Stimulated activated CD8-positive, alpha-beta memory T cell treated with anti-CD3 and anti-CD28 coated beads, Interleukin-7, amount 100 ng/mL, for 1 hour (primary cell): ENCODE measurements around the gene FOXO3.
"Not testable (repeated sequence)": the region's sequence is repeated elsewhere in the genome, so short reads cannot be mapped to it uniquely, and the experiment has no call there.

Source experiments
- DNase-seq, 2 donors: peaks; one replicate each; pipeline ENCODE4 v3.0.0-alpha.2; 2020; ENCODE audit warnings: low read depth in 2 of 2

Gene FOXO3

GRCh38 chr6:108555399-108556052, 5.2 kb upstream of the FOXO3 start:
- no peak for DNase-seq

- DNase-seq = no peak
These were observed 4.5 kb upstream of the FOXO3 start for GRCh38 chr6:108556250-108556649.

- no peak for DNase-seq
These were observed 3.7 kb upstream of the FOXO3 start for GRCh38 chr6:108556866-108557493.

DNA sequence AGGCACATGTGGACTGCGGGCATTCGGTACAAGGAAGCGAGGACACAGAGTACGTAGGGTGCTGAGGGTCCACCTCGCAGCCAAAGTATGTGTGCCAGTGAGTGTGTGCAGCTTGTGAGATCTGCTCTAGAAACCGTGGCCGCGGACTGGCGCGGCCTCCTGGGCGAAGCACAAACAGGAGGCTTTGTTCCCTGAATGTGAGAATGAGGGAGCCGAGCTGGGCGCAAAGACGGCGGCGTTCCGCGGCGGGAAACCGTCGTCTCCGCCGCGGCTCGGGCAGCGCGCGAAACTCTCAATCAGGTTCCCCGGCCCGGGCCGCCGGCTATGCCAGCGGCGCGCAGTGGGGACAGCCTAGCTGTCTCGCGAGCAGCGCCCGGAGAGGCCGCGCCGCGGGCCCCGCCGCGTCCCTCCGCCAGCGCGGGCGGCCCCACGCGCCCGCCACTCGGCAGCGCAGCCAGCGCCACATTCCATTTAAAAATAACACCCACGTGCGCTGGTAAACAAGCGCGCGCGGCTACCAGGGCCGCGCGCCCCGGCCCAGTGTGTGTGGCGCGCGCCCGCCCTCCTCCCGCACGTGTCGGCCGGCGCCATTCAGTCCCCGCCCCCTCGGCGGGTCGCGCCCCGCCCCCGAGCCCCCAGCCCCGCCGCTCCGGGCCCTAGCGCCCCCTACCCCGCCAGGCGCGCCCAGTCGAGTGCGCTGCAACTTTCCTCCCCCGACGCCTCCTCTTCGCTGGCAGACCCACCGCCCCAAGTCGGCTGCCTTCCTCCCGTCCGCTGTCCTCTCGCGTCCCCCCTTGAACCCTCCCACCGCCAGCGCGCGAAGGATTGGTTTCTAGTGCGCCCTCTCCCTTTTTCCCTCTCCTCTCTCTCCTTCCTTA, 3.0 kb upstream of the FOXO3 start:
- DNase-seq = peak; percentile 58 to 60

- DNase-seq = peak; percentile 90 to 92
These were observed 2.2 kb upstream of the FOXO3 start for GRCh38 chr6:108558372-108559096.

DNA sequence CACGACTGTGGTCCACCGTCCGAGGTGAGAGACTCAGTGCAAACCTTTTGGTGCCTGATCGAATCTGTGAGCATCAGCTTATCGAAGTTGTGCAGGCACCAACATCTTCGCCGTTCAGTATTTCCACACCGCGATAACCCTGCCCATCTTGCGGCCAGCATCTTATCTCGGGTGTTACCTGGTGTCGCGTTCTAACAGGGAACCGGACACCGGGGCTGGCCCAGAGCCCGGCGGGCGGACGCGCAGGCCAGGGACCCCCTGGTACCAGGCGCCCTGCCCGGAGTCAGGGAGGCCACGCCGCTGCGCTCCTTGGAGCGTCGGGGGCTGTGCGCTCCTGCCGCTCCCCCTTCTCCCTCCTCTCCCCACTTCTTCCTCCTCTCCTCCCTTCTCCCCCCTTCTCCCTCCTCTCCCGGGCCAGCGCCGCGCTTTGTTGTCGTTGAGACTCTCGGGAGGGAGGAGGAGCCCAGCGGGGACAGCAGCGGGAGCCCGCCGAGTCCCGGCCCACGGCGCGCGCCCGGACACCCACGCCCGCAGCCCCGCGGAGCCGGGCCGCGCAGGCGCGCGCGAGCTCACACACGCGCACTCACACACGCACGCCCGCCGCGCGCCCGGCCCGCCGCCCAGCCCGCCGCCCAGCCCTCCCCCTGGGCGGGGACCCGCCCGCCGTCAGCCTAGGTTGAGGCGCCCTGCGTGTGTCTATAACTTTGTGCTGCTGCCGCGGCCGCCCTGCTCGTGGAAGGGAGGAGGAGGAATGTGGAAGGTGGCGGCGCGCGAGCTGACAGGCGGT, 1.4 kb upstream of the FOXO3 start:
- peak; percentile 68 to 69 for DNase-seq

GRCh38 chr6:108559884-108560462, 744 bp upstream of the FOXO3 start:
- peak in 1 of 2 donors; percentile 11 for DNase-seq

- DNase-seq = not testable (repeated sequence)
These were observed 561 bp downstream of the FOXO3 start for GRCh38 chr6:108561309-108561647.

DNA sequence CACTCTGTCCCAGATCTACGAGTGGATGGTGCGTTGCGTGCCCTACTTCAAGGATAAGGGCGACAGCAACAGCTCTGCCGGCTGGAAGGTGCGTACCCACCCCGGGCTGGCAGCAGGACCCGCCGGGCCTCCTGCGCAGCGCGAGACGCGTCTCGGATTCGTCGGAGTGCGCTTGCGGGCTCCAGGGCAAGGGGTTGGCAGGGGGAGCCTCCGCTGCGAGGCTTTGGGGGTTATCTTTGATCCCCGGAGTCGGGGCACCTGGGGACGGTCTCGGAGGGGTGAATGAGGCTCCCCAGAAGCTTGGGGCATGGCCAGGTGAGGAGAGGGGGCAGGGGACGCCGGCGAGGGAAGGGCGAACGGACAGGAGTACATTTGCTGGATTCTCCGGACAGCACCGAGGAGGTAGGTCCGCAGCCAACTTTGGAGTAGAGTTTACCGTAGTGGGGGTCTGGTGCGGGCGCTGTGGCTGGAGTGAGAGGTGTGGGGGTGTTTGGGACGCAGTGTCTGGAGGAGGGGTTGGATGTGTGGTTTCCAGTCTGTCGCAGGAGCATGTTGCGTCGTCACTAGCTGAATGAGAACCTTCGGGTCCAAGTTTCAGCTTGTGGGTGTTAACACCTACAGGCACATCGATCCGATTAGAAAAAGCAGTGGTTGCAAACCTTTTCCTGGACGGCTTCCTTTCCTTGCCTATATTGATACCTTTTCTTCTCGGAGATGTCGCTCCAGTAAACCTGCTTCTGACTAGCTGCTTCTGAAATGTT, 1.2 kb downstream of the FOXO3 start:
- DNase-seq = no peak

- DNase-seq = no peak
These were observed 1.8 kb downstream of the FOXO3 start for GRCh38 chr6:108562503-108562993.

DNA sequence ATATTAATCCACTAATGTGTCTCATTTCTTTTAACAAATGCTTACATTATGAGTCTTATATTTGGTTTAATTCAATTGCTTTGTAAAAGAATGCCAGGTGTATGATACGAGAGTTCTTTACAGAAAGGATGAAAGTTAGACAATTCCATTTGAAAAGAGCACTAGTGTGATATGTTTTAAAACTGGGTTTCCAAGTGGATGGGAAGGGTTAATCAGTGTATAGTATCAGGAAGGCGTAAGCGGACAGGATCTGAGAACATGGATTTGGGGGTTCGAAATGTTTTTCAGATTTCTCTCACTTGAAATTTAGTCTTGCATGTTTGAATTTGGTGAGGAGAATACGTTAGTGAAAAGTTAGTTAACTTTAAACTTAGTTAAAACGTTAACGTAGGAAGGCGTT, 2.6 kb downstream of the FOXO3 start:
- DNase-seq = no peak

DNA sequence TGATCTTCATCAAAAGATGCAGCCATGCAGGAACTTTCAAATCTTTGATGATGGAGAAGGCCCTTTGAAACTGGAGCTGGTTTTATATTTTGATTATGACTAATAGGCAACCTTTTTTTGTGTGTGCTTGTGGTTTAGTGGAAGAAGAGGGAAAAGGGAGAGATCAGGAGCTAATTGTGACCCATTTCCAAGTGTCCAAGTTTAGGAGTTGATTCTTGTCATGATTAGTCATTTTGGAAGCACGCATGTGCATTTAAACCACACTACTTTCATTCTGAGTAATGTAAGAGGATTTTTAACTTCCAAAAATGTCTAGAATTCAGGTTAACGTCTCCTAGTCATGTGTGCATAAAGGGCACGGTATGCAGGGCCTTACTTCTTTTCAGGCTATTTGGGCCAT, 3.5 kb downstream of the FOXO3 start:
- no peak for DNase-seq

DNA sequence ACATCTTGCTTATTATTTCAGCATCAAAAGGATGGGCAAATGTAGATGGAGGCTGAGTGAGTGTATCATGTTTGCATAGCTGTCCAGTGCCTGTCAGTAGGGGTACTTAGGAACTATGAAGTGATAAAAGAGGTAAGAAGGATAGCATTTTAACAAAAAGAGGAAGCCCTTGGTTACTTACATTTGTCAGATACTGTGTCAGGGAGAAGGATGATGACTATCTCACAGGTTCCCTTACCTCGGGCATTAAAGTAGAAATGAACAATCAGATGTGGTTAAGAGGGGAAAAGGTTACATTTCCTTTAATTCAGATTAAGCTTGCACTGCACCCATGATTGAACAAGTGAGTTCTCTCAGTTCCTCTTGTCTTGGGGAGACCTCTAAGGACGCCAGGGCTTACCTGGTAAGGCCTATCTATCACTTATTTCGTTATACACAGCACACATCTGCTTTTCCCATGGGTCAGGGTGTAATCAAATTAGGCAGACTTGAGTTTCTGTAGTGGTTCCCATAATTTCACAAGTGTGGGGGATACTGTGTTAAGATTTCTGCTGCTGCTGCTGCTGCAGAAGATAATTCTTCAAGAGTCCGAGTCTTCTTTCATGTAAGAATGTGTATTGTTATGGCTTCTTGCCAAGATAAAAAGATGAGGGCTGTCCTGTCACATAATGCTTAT, 4.5 kb downstream of the FOXO3 start:
- no peak for DNase-seq

DNA sequence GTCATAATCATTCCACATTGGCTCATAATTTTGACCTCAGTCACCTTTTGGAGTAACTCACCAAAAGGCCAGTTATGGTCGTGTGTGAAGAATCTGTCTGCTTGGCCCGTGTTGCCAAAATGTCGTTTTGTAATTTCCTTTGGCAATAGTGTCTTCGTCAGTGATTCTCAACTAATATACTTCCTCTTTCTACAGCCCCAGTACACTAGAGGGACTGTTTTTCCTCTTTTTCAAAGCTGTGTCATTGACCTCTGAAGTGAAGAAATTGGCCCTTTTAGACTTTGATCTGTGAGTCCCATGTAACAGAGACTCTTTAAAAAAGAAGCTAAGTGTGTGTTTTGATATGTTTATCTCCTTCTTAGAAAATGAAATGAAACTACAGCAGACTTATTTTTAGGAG, 5.2 kb downstream of the FOXO3 start:
- no peak for DNase-seq

DNA sequence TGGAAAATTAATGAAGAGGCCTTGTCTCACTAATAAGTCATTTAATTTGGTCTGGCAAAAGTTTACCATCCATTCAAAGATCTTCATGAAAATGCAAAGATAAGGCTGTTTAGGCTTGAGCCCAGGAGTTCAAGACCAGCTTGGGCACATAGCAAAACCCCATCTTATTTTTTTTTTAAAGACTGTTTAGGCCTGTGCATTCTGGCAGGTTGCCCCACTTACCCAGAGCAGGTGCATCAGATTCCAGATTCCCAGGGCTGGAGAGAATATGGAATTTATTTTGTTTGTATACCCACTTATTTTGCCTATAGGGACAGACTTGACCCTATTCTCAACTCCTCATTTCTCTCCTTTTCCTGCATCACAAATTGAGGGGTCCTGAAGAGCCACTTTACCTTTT, 5.7 kb downstream of the FOXO3 start:
- DNase-seq = no peak

DNA sequence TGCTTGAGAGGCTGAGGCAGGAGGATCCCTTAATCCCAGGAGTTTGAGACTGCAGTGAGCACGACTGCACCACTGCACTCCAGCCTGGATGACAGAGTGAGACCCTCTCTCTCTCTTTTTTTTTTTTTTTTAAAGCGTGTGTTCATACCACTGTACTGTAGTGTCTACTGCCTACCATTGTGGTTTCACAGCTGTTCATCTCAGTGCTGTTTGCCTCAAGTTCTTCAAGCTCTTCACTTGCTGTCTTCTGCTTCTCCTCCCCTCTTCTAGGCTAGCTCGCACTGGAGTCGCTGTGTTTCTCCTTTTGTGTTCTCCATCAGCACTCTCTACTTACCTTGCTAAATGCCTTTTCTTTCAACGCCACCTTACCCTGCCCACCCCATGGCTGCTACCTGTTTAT, 7.4 kb downstream of the FOXO3 start:
- DNase-seq = no peak

GRCh38 chr6:108568551-108569305, 8.0 kb downstream of the FOXO3 start:
- DNase-seq = no peak

DNA sequence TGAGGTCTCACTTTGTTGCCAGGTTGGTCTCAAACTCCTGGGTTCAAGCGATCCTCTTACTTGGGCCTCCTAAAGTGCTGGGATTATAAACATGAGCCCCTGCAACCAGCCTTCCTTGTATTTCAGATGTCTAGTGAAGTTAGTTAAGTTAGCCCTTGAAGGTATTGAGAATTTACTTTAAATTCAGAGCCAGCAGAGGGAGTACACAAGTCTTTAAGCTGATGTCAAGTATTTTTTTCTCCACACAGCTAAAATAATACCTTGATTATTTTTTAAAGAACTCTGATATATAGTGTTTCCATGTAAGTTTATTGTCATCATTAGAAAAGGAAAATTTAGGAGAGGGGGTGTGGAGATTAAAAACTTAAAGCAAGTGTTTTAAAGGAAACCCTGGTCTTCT, 9.8 kb downstream of the FOXO3 start:
- DNase-seq = no peak
